CD14-positive monocyte (primary cell): ENCODE data around the gene RTN4RL1. TPM values are rescaled to one million over a fixed set of nuclear protein-coding genes. Genes with fewer than 3 reads are reported as not detected.

Source experiments
- DNase-seq, 3 donors: peaks; one replicate each; pipeline ENCODE4 v3.0.0-alpha.2; 2011 to 2022
- H2AFZ ChIP-seq: 2 replicates; pipeline ENCODE4 v1.6.0; 2012; ENCODE audit warnings: mild to moderate bottlenecking, low read depth, low read length, inconsistent platforms; ENCODE audit not compliant: insufficient read depth, poor library complexity, severe bottlenecking
- H3K27ac ChIP-seq, 2 donors: 1 replicate in 1 of 2; 2 replicates in 1 of 2; pipeline ENCODE4 v1.5.1; 2012 to 2013; ENCODE audit warnings: low read length in 2 of 2, control low read depth in 1 of 2, inconsistent platforms in 1 of 2, low read depth in 1 of 2, mild to moderate bottlenecking in 1 of 2
- H3K27me3 ChIP-seq, 2 donors: one replicate each; pipeline versions ENCODE4 v1.6.0 to v1.6.1; 2011 to 2013; ENCODE audit warnings: low read length in 2 of 2; ENCODE audit not compliant: control insufficient read depth in 2 of 2, insufficient read depth in 2 of 2
- H3K36me3 ChIP-seq, 2 donors: replicated peaks in 1 of 2; 1 replicate in 1 of 2; 2 replicates in 1 of 2; pipeline versions ENCODE4 v1.5.1 to v1.6.1; 2012 to 2013; ENCODE audit warnings: low read length in 2 of 2, control low read depth in 1 of 2, inconsistent platforms in 1 of 2, mild to moderate bottlenecking in 1 of 2; ENCODE audit not compliant: insufficient read depth in 2 of 2, control insufficient read depth in 1 of 2
- H3K4me1 ChIP-seq, 2 donors: 1 replicate in 1 of 2; 2 replicates in 1 of 2; pipeline versions ENCODE4 v1.5.1 to v1.6.1; 2012 to 2013; ENCODE audit warnings: low read length in 2 of 2, control low read depth in 1 of 2, inconsistent platforms in 1 of 2, mild to moderate bottlenecking in 1 of 2, moderate library complexity in 1 of 2; ENCODE audit not compliant: insufficient read depth in 2 of 2, control insufficient read depth in 1 of 2
- H3K4me2 ChIP-seq: replicated peaks from 2 replicates; pipeline ENCODE3; 2012; ENCODE audit warnings: low read length, moderate library complexity, mild to moderate bottlenecking; ENCODE audit not compliant: poor library complexity, severe bottlenecking; ENCODE audit errors: extremely low read depth
- H3K4me3 ChIP-seq, 3 experiments: fragments of 200-600 bp in 1 of 3; sonication (generic) in 1 of 3; replicated peaks in 1 of 3; 1 replicate in 2 of 3; 2 replicates in 1 of 3; pipeline ENCODE4 v1.5.1; 2011 to 2013; ENCODE audit warnings: low read length in 3 of 3, mild to moderate bottlenecking in 3 of 3, control low read depth in 2 of 3, low read depth in 2 of 3, inconsistent platforms in 1 of 3, moderate library complexity in 1 of 3
- H3K79me2 ChIP-seq: 2 replicates; pipeline ENCODE4 v1.6.0; 2012; ENCODE audit warnings: mild to moderate bottlenecking, control low read depth, inconsistent platforms, low read length, moderate library complexity; ENCODE audit not compliant: insufficient read depth
- H3K9ac ChIP-seq: 2 replicates; pipeline ENCODE4 v1.6.0; 2017; ENCODE audit warnings: low read length, mild to moderate bottlenecking; ENCODE audit not compliant: insufficient read depth, poor library complexity, severe bottlenecking
- H3K9me3 ChIP-seq, 2 donors: replicated peaks in 1 of 2; 1 replicate in 1 of 2; 2 replicates in 1 of 2; pipeline versions ENCODE4 v1.5.1 to v1.6.1; 2012 to 2013; ENCODE audit warnings: low read length in 2 of 2, control low read depth in 1 of 2; ENCODE audit not compliant: control insufficient read depth in 1 of 2, insufficient read depth in 1 of 2
- H4K20me1 ChIP-seq: 2 replicates; pipeline ENCODE4 v1.6.0; 2012; ENCODE audit warnings: mild to moderate bottlenecking, low read length, control low read depth, moderate library complexity; ENCODE audit not compliant: insufficient read depth
- H3K27ac Mint-ChIP-seq, 7 donors: one replicate each; pipeline ENCODE4 v1.8.0; 2020; ENCODE audit warnings: mild to moderate bottlenecking in 7 of 7, mixed read lengths in 7 of 7, moderate library complexity in 6 of 7, inconsistent platforms in 2 of 7
- H3K27me3 Mint-ChIP-seq, 3 donors: one replicate each; pipeline ENCODE4 v1.8.0; 2021 to 2022; ENCODE audit warnings: low read depth in 3 of 3, mild to moderate bottlenecking in 3 of 3, mixed read lengths in 3 of 3, moderate library complexity in 3 of 3, inconsistent platforms in 1 of 3
- H3K36me3 Mint-ChIP-seq, 2 donors: one replicate each; pipeline ENCODE4 v1.8.0; 2020; ENCODE audit warnings: mixed read lengths in 2 of 2, inconsistent platforms in 1 of 2, mild to moderate bottlenecking in 1 of 2
- H3K4me1 Mint-ChIP-seq: one replicate; pipeline ENCODE4 v1.8.0; 2020; ENCODE audit warnings: mild to moderate bottlenecking, mixed read lengths
- H3K4me3 Mint-ChIP-seq, 2 donors: one replicate each; pipeline ENCODE4 v1.8.0; 2020; ENCODE audit warnings: mild to moderate bottlenecking in 2 of 2, mixed read lengths in 2 of 2, moderate library complexity in 1 of 2
- H3K9me3 Mint-ChIP-seq, 7 donors: one replicate each; pipeline ENCODE4 v1.8.0; 2020 to 2022; ENCODE audit warnings: mixed read lengths in 7 of 7, mild to moderate bottlenecking in 6 of 7, moderate library complexity in 6 of 7, inconsistent platforms in 2 of 7
- WGBS: methylation state at CpG from one replicate; pipeline ENCODE4 v1.1.5; 2013; ENCODE audit warnings: missing lambda C conversion rate; ENCODE audit not compliant: insufficient coverage; 5-methylcytosine and 5-hydroxymethylcytosine counted together
- intact Hi-C, 2 donors: fragments of 100-400 bp; cut with micrococcal nuclease; formaldehyde crosslinking; loops; one replicate each; pipeline versions ENCODE4 v1.15.0 to v1.15.1; 2023
- polyA plus RNA-seq, 3 donors: library from polyadenylated mRNA; depleted of rRNA in 1 of 3; unstranded in 2 of 3; stranded (reverse) in 1 of 3; fragments of 300-500 nt in 2 of 3; fragments of >200 nt in 1 of 3; fragmentation: Illumina TruSeq in 2 of 3; gene quantifications; 1 replicate in 2 of 3; 2 replicates in 1 of 3; pipeline ENCODE4 v1.2.3, GENCODE V29; 2012 to 2021
- TF ChIP-seq, protein P1 (sequence below): fragments of 200-600 bp; IDR thresholded peaks from one replicate; pipeline ENCODE4 v1.8.0; 2022; ENCODE audit warnings: antibody characterized with exemption, mild to moderate bottlenecking

Gene RTN4RL1
- polyA plus RNA-seq, 3 donors, result 0.07 to 0.29 (median 0.11) TPM

DNA sequence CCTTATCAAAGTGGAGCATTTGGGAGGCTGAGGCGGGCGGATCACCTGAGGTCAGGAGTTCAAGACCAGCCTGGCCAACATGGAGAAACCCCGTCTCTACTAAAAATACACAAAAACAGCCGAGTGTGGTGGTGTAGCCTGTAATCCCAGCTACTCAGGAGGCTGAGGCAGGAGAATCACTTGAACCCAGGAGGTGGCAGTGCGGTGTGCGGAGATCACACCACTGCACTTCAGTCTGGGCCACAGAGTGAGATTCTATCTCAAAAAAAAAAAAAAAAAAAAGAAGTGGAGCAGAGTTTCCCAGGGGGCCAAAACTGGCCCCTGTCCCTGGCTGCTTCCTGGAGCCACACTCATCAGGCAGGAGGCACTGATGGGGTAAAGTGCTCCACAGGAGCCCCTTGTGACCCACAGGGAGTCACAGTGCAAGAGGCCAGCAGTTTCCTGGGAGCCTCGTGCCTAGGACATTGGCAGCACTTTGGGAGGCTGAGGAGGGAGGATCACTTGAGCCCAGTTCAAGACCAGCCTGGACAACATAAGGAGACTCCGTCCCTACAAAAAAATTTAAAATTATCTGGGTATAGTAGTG, 44.4 kb downstream of the RTN4RL1 start:
- intact Hi-C loops, result no loop called here
- no peak overlapping the region for H3K27ac ChIP-seq
- Mint-ChIP-seq H3K4me3 (no peak overlapping the region), H3K9me3 (peaks cover 0 to 2% (median 0%) of the 10 kb centered on the region in 7 donors), H3K36me3 (no peaks in the 10 kb centered on the region), H3K4me1 (no peaks in the 10 kb centered on the region), H3K27ac (no peak overlapping the region), H3K27me3 (peaks cover 23 to 56% (median 45%) of the 10 kb centered on the region in 3 donors)
- no peak overlapping the region for H3K4me2 ChIP-seq
- no peaks in the 10 kb centered on the region for H3K79me2 ChIP-seq
- no peak overlapping the region for H3K9ac ChIP-seq
- H2AFZ ChIP-seq, result no peak overlapping the region
- H3K9me3 ChIP-seq, result no peaks in the 10 kb centered on the region
- 100% methylated on average over 5 of the region's 8 CpGs for WGBS
- DNase-seq, result no peak
- TF ChIP-seq, protein P1, sequence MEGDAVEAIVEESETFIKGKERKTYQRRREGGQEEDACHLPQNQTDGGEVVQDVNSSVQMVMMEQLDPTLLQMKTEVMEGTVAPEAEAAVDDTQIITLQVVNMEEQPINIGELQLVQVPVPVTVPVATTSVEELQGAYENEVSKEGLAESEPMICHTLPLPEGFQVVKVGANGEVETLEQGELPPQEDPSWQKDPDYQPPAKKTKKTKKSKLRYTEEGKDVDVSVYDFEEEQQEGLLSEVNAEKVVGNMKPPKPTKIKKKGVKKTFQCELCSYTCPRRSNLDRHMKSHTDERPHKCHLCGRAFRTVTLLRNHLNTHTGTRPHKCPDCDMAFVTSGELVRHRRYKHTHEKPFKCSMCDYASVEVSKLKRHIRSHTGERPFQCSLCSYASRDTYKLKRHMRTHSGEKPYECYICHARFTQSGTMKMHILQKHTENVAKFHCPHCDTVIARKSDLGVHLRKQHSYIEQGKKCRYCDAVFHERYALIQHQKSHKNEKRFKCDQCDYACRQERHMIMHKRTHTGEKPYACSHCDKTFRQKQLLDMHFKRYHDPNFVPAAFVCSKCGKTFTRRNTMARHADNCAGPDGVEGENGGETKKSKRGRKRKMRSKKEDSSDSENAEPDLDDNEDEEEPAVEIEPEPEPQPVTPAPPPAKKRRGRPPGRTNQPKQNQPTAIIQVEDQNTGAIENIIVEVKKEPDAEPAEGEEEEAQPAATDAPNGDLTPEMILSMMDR, result no peak
- H3K4me1 ChIP-seq, result no peaks in the 10 kb centered on the region
- H3K27me3 ChIP-seq, result peaks cover 0 to 29% of the 10 kb centered on the region in 2 donors
- H3K4me3 ChIP-seq, result no peak overlapping the region
- no peaks in the 10 kb centered on the region for H4K20me1 ChIP-seq
- H3K36me3 ChIP-seq, result no peaks in the 10 kb centered on the region

DNA sequence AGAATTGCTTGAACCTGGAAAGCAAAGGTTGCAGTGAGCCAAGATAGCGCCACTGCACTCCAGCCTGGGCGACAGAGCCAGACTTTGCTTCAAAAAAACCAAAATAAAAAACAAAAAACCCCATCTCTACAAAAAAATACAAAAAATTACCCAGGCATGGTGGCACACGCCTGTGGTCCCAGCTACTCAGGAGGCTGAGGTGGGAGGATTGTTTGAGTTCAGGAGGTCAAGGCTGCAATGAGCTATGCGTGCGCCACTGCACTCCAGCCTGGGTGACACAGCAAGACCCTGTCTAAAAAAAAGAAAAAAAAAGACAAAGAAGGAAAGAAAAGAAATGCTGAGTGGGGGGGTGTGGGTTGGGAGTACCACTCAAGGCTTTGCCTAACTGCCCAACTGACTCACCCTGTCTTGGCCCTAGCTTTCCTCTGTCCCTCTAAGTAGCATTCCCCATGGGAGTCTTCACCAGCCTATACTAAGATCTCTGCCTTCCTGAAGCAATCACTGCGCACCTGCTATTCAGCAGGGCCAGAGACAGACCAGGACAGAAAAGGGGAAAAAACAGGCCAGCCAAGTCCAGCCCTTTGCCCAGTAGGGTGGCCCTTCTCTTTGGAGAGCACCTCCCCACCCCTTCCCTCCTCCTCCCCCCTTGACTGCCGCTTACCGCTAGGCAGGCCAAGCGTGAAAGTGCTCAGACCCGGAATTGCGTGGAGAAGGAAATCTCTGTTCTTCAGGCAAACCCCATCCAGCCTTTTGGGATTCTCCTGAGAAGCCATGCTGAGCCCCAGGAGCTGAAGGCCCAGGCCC, 45.8 kb downstream of the RTN4RL1 start:
- TF ChIP-seq, protein P1, result no peak
- no peaks in the 10 kb centered on the region for H3K79me2 ChIP-seq
- H3K4me1 ChIP-seq, result no peaks in the 10 kb centered on the region
- H4K20me1 ChIP-seq, result no peaks in the 10 kb centered on the region
- no peak overlapping the region for H2AFZ ChIP-seq
- DNase-seq, result no peak
- H3K27me3 ChIP-seq, result peaks cover 0 to 33% of the 10 kb centered on the region in 2 donors
- no peak overlapping the region for H3K9ac ChIP-seq
- peaks cover 0 to 4% (median 0%) of the 10 kb centered on the region in 7 donors for H3K9me3 Mint-ChIP-seq
- H3K4me3 Mint-ChIP-seq, result no peak overlapping the region
- no peak overlapping the region for H3K4me2 ChIP-seq
- peaks cover 29 to 65% (median 46%) of the 10 kb centered on the region in 3 donors for H3K27me3 Mint-ChIP-seq
- H3K27ac ChIP-seq, result no peak overlapping the region
- H3K4me3 ChIP-seq, result no peak overlapping the region
- no peak overlapping the region for H3K27ac Mint-ChIP-seq
- 95% methylated on average over 8 of the region's 11 CpGs for WGBS
- no peaks in the 10 kb centered on the region for H3K36me3 ChIP-seq
- intact Hi-C loops, result no loop called here
- no peaks in the 10 kb centered on the region for H3K4me1 Mint-ChIP-seq
- H3K36me3 Mint-ChIP-seq, result no peaks in the 10 kb centered on the region
- no peaks in the 10 kb centered on the region for H3K9me3 ChIP-seq
